HepG2 (cell line): ENCODE measurements around the gene CARD19. TPM values are rescaled to one million over a fixed set of nuclear protein-coding genes. Genes with fewer than 3 reads are reported as not detected.

Source experiments
- BRF2 ChIP-seq: sonication (generic); formaldehyde crosslinking; IDR thresholded peaks from 2 replicates; pipeline ENCODE4 v1.8.1; 2022; ENCODE audit warnings: mild to moderate bottlenecking, missing genetic modification reagents
- EZH2 ChIP-seq: conservative IDR thresholded peaks from 2 replicates; pipeline ENCODE4 v1.6.1; 2012; ENCODE audit warnings: mild to moderate bottlenecking, low read depth, low read length, moderate library complexity
- FOXO4 ChIP-seq: sonication (generic); formaldehyde crosslinking; conservative IDR thresholded peaks from 2 replicates; pipeline ENCODE4 v1.8.1; 2023; ENCODE audit warnings: missing genetic modification reagents
- HDAC6 ChIP-seq: fragments of 200-600 bp; sonication (generic); IDR thresholded peaks from 2 replicates; pipeline ENCODE4 v1.7.0; 2017; ENCODE audit warnings: mild to moderate bottlenecking, antibody characterized with exemption, low read length, low read depth
- HOXD1 ChIP-seq: sonication (generic); formaldehyde crosslinking; IDR thresholded peaks from 2 replicates; pipeline ENCODE4 v1.5.0; 2020; ENCODE audit warnings: missing genetic modification reagents
- MYNN ChIP-seq: sonication (generic); formaldehyde crosslinking; IDR thresholded peaks from 2 replicates; pipeline ENCODE4 v1.4.0; 2020; ENCODE audit warnings: mild to moderate bottlenecking, low read depth, missing genetic modification reagents
- SIN3B ChIP-seq: fragments of 150-350 bp; IDR thresholded peaks from 2 replicates; pipeline ENCODE4 v1.6.1; 2014; ENCODE audit warnings: low read length
- SMAD1 ChIP-seq: sonication (generic); formaldehyde crosslinking; IDR thresholded peaks from 2 replicates; pipeline ENCODE4 v1.4.0; 2020; ENCODE audit warnings: missing genetic modification reagents, low read depth, mild to moderate bottlenecking, borderline replicate concordance
- SRSF1 ChIP-seq: fragments of 200-400 bp; formaldehyde crosslinking; optimal IDR thresholded peaks from 2 replicates; pipeline ENCODE3; 2017; ENCODE audit warnings: mild to moderate bottlenecking, low read depth, low read length, moderate library complexity
- XBP1 ChIP-seq: sonication (generic); formaldehyde crosslinking; IDR thresholded peaks from 2 replicates; pipeline ENCODE4 v1.5.0; 2020; ENCODE audit warnings: missing genetic modification reagents
- ZFP36 ChIP-seq: fragments of 150-350 bp; IDR thresholded peaks from 2 replicates; pipeline ENCODE4 v1.6.1; 2018; ENCODE audit warnings: borderline replicate concordance, low read length, low read depth; ENCODE audit not compliant: partially characterized antibody
- ZFX ChIP-seq: sonication (generic); formaldehyde crosslinking; IDR thresholded peaks from 2 replicates; pipeline ENCODE4 v1.4.0; 2020; ENCODE audit warnings: mild to moderate bottlenecking, low read depth, missing genetic modification reagents, moderate library complexity
- ZHX2 ChIP-seq, 2 experiments: sonication (generic) in 1 of 2; formaldehyde crosslinking in 1 of 2; IDR thresholded peaks; 2 replicates each; pipeline versions ENCODE4 v1.6.1 to v1.9.0; 2014 to 2022; ENCODE audit warnings: antibody characterized with exemption in 1 of 2, borderline replicate concordance in 1 of 2, inconsistent platforms in 1 of 2, low read depth in 1 of 2, missing genetic modification reagents in 1 of 2
- ZNF20 ChIP-seq: sonication (generic); formaldehyde crosslinking; IDR thresholded peaks from 2 replicates; pipeline ENCODE4 v1.4.0; 2020; ENCODE audit warnings: mild to moderate bottlenecking, moderate library complexity, missing genetic modification reagents
- ZNF562 ChIP-seq: sonication (generic); formaldehyde crosslinking; IDR thresholded peaks from 2 replicates; pipeline ENCODE4 v1.8.0; 2022; ENCODE audit warnings: missing genetic modification reagents, borderline replicate concordance
- ZNF574 ChIP-seq: sonication (generic); formaldehyde crosslinking; IDR thresholded peaks from 2 replicates; pipeline ENCODE4 v1.4.0; 2020; ENCODE audit warnings: missing genetic modification reagents
- polyA plus RNA-seq, 8 experiments: library from polyadenylated mRNA; depleted of rRNA in 3 of 8; stranded (reverse) in 7 of 8; unstranded in 1 of 8; fragments of >200 nt; fragmentation: Illumina TruSeq in 4 of 8; extraction: Trizol in 4 of 8; gene quantifications; 2 replicates each; pipeline versions ENCODE4 v1.2.1 to v1.2.3, GENCODE V29; 2011 to 2016; ENCODE audit warnings: low read depth in 4 of 8, missing spikeins in 1 of 8, mixed read lengths in 1 of 8; ENCODE audit not compliant: insufficient read depth in 1 of 8
- total RNA-seq, 5 experiments: library from RNA; depleted of rRNA; stranded (reverse); fragments of >200 nt; fragmentation: Illumina TruSeq; extraction: Trizol; gene quantifications; 2 replicates each; pipeline ENCODE4 v1.2.3, GENCODE V29; 2016; ENCODE audit warnings: low read depth in 1 of 5

Gene CARD19
- total and polyA plus RNA-seq, 2 of the 13 experiments (the other 11 are each of a cell fraction or from before 2014, with no cell fraction given), result 18.4 to 47.2 TPM

- TF ChIP-seq ZNF574 (CRISPR knock-in tag) (peak; percentile 50), ZNF562 (CRISPR knock-in tag) (no peak), XBP1 (CRISPR knock-in tag) (no peak), ZHX2 (IDR thresholded peaks at IDR 0.05; ENCODE audit: low read depth) (no peak), ZHX2 (CRISPR knock-in tag; IDR thresholded peaks at IDR 0.05; ENCODE audit: borderline replicate concordance) (no peak), MYNN (CRISPR knock-in tag) (peak; percentile 47; the same call in 1 of the 2 replicates), SIN3B (no peak), ZFX (CRISPR knock-in tag) (peak; percentile 91), HDAC6 (no peak), SRSF1 (peak; percentile 54), HOXD1 (0 out of 2 replicates have a peak, but pooled peaks have one; percentile 27), FOXO4 (CRISPR knock-in tag) (no peak), BRF2 (CRISPR knock-in tag) (no peak), ZNF20 (CRISPR knock-in tag) (no peak), SMAD1 (CRISPR knock-in tag) (no peak), ZFP36 (no peak), EZH2 (no peak)
Measured at GRCh38 chr9:93095205-93096130, 549 bp upstream of the CARD19 start (continued).
